ENCODE measurements around the gene LCN6. TPM values are rescaled to one million over a fixed set of nuclear protein-coding genes. Genes with fewer than 3 reads are reported as not detected.

LCN6 gene
- total and polyA plus RNA-seq, 10 of the 15 experiments (the other 5 are each of a cell fraction or from before 2014, with no cell fraction given): not detected

DNA sequence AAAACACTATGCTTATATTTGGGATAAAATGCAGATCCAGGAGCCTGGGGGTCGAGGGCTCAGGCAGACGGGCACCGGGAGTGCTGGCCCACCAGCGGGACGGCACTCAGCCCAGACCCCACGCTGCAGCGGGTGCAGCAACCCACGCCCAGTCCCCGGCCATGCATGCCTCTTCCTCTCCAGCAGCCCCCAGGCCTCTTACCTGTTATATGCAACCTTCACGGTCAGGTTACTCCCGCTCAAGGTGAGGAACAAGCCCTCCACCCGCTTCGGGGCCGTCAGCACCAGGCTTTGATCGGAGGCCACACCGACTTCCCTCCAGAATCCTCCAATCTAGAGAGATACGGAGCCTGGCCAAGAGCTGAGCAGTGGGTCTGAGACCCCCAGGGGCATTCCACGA is 8.5 kb upstream of the LCN6 start:
- no peak overlapping the region for H2AFZ ChIP-seq (ENCODE audit: control insufficient read depth, low read depth, low read length)
- H4K20me1 ChIP-seq (ENCODE audit: control insufficient read depth, insufficient read depth): no peaks in the 10 kb centered on the region
- in situ Hi-C loops (cut with MboI): no loop called here
- H3K4me3 ChIP-seq: no peak overlapping the region
- WGBS (ENCODE audit: insufficient coverage, insufficient replicate concordance, low lambda C conversion rate, missing lambda C conversion rate): 61% methylated on average over 18 of the region's 18 CpGs
- H3K79me2 ChIP-seq (ENCODE audit: control insufficient read depth, insufficient read depth, low read length): no peaks in the 10 kb centered on the region
- intact Hi-C loops (cut with micrococcal nuclease; ENCODE audit: unreplicated experiment): no loop called here
- H3K9ac ChIP-seq (ENCODE audit: control insufficient read depth, insufficient read depth, low read length): no peak overlapping the region
- RAD21 ChIA-PET (ENCODE audit: unreplicated experiment): no interaction called here
- H3K4me1 ChIP-seq (ENCODE audit: control insufficient read depth, insufficient read depth, low read length): no peaks in the 10 kb centered on the region
- SMC1A ChIA-PET (ENCODE audit: uncharacterized antibody, unreplicated experiment): no interaction called here
- no peak for DNase-seq (ENCODE audit: low read depth, low spot score)
- 0 out of 4 replicates have a peak, but pooled peaks cover 0 to 2% of the 10 kb centered on the region in 2 experiments for H3K27me3 ChIP-seq (replicated peaks in 1 of 2; ENCODE audit: control insufficient read depth in 2 of 2, insufficient read depth in 2 of 2, low read length in 1 of 2)
- H3K4me2 ChIP-seq (ENCODE audit: control insufficient read depth, insufficient read depth): no peak overlapping the region
- no peak for ATAC-seq
- BruUV-seq (replicated peaks): no TSS peak
- POLR2A ChIA-PET: no interaction called here
- CTCF ChIA-PET: interaction anchor here (1.1 kb wide), 1 partner anchor 85 kb away, joined by 3 read pairs; no protein-coding TSS in a partner anchor
- H3K9me3 ChIP-seq (replicated peaks; ENCODE audit: control insufficient read depth, insufficient read depth, low read length): peaks cover 26% of the 10 kb centered on the region
- no peak overlapping the region for H3K27ac ChIP-seq (ENCODE audit: control insufficient read depth, insufficient read depth)
- H3K36me3 ChIP-seq (ENCODE audit: control insufficient read depth in 2 of 2, insufficient read depth in 2 of 2, low read length in 1 of 2): no peaks in the 10 kb centered on the region
- no peak for FAIRE-seq
- TF ChIP-seq CREM (IDR thresholded peaks at IDR 0.05; ENCODE audit: low read depth): no peak
- no peak for TF ChIP-seq SREBF1 (IDR thresholded peaks at IDR 0.05; ENCODE audit: low read length)
- TF ChIP-seq MXI1 (IDR thresholded peaks at IDR 0.05; ENCODE audit: low read depth, low read length): no peak
- no peak for TF ChIP-seq TCF3 (IDR thresholded peaks at IDR 0.05; ENCODE audit: borderline replicate concordance, insufficient read depth, low read depth, low read length)
- no peak for TF ChIP-seq TCF12 (IDR thresholded peaks at IDR 0.05; ENCODE audit: low read depth, low read length)
- no peak for TF ChIP-seq ELK1 (IDR thresholded peaks at IDR 0.05; ENCODE audit: low read depth, low read length)
- TF ChIP-seq EGR1 (IDR thresholded peaks at IDR 0.05; ENCODE audit: borderline replicate concordance in 1 of 2, low read depth in 2 of 2, low read length in 2 of 2): no peak
- no peak for TF ChIP-seq ATF2 (IDR thresholded peaks at IDR 0.05; ENCODE audit: low read length)
- TF ChIP-seq ZBTB4 (CRISPR knock-in tag; IDR thresholded peaks at IDR 0.05): no peak
- no peak for TF ChIP-seq ZNF384 (IDR thresholded peaks at IDR 0.05; ENCODE audit: borderline replicate concordance, low read depth, low read length)
- TF ChIP-seq NFXL1 (IDR thresholded peaks at IDR 0.05; ENCODE audit: borderline replicate concordance): no peak
- TF ChIP-seq BCL11A (IDR thresholded peaks at IDR 0.05; ENCODE audit: low read depth, low read length): no peak
- no peak for TF ChIP-seq NFYA (IDR thresholded peaks at IDR 0.05; ENCODE audit: borderline replicate concordance, low read depth, low read length)
- TF ChIP-seq, protein P1, sequence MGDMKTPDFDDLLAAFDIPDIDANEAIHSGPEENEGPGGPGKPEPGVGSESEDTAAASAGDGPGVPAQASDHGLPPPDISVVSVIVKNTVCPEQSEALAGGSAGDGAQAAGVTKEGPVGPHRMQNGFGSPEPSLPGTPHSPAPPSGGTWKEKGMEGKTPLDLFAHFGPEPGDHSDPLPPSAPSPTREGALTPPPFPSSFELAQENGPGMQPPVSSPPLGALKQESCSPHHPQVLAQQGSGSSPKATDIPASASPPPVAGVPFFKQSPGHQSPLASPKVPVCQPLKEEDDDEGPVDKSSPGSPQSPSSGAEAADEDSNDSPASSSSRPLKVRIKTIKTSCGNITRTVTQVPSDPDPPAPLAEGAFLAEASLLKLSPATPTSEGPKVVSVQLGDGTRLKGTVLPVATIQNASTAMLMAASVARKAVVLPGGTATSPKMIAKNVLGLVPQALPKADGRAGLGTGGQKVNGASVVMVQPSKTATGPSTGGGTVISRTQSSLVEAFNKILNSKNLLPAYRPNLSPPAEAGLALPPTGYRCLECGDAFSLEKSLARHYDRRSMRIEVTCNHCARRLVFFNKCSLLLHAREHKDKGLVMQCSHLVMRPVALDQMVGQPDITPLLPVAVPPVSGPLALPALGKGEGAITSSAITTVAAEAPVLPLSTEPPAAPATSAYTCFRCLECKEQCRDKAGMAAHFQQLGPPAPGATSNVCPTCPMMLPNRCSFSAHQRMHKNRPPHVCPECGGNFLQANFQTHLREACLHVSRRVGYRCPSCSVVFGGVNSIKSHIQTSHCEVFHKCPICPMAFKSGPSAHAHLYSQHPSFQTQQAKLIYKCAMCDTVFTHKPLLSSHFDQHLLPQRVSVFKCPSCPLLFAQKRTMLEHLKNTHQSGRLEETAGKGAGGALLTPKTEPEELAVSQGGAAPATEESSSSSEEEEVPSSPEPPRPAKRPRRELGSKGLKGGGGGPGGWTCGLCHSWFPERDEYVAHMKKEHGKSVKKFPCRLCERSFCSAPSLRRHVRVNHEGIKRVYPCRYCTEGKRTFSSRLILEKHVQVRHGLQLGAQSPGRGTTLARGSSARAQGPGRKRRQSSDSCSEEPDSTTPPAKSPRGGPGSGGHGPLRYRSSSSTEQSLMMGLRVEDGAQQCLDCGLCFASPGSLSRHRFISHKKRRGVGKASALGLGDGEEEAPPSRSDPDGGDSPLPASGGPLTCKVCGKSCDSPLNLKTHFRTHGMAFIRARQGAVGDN (IDR thresholded peaks at IDR 0.05): no peak
- TF ChIP-seq NR2C2 (IDR thresholded peaks at IDR 0.05; ENCODE audit: borderline replicate concordance, control insufficient read depth, insufficient read length, low read depth): no peak
- TF ChIP-seq RFX5 (IDR thresholded peaks at IDR 0.05; ENCODE audit: low read depth, low read length): no peak
